Measurements from ENCODE around the gene UBE2U.

The UBE2U gene

GRCh38 chr1:64241069-64241468 lies 37.6 kb downstream of the UBE2U start:
- no peak overlapping the region for H3K27ac ChIP-seq
- H3K4me1 ChIP-seq (ENCODE audit: low read depth, poor library complexity, severe bottlenecking), result no peaks in the 10 kb centered on the region
- H2AFZ ChIP-seq (ENCODE audit: low read depth), result no peak overlapping the region
- H4K20me1 ChIP-seq (ENCODE audit: insufficient read depth), result no peaks in the 10 kb centered on the region
- H3K4me2 ChIP-seq, result no peak overlapping the region
- H3K9ac ChIP-seq, result no peak overlapping the region
- no peaks in the 10 kb centered on the region for H3K27me3 ChIP-seq (ENCODE audit: insufficient read depth, low read depth)
- TF ChIP-seq, protein P1, sequence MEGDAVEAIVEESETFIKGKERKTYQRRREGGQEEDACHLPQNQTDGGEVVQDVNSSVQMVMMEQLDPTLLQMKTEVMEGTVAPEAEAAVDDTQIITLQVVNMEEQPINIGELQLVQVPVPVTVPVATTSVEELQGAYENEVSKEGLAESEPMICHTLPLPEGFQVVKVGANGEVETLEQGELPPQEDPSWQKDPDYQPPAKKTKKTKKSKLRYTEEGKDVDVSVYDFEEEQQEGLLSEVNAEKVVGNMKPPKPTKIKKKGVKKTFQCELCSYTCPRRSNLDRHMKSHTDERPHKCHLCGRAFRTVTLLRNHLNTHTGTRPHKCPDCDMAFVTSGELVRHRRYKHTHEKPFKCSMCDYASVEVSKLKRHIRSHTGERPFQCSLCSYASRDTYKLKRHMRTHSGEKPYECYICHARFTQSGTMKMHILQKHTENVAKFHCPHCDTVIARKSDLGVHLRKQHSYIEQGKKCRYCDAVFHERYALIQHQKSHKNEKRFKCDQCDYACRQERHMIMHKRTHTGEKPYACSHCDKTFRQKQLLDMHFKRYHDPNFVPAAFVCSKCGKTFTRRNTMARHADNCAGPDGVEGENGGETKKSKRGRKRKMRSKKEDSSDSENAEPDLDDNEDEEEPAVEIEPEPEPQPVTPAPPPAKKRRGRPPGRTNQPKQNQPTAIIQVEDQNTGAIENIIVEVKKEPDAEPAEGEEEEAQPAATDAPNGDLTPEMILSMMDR (conservative IDR thresholded peaks at IDR 0.05; ENCODE audit: low read depth, low read length), result no peak
- H3K4me3 ChIP-seq (IDR thresholded peaks at IDR 0.05; ENCODE audit: insufficient read depth, low read depth, low read length), result no peak overlapping the region
- no peaks in the 10 kb centered on the region for H3K36me3 ChIP-seq (ENCODE audit: insufficient read depth)
- H3K79me2 ChIP-seq (ENCODE audit: insufficient read depth, low read depth), result no peaks in the 10 kb centered on the region

- Histone ChIP-seq H3K27me3 (ENCODE audit: insufficient read depth, low read depth) (no peaks in the 10 kb centered on the region), H3K4me1 (ENCODE audit: low read depth, poor library complexity, severe bottlenecking) (no peaks in the 10 kb centered on the region), H3K9ac (no peak overlapping the region), H3K4me3 (IDR thresholded peaks at IDR 0.05; ENCODE audit: insufficient read depth, low read depth, low read length) (no peak overlapping the region), H2AFZ (ENCODE audit: low read depth) (no peak overlapping the region), H3K79me2 (ENCODE audit: insufficient read depth, low read depth) (no peaks in the 10 kb centered on the region), H4K20me1 (ENCODE audit: insufficient read depth) (no peaks in the 10 kb centered on the region), H3K4me2 (no peak overlapping the region), H3K27ac (no peak overlapping the region), H3K36me3 (ENCODE audit: insufficient read depth) (no peaks in the 10 kb centered on the region)
- TF ChIP-seq, protein P1 (conservative IDR thresholded peaks at IDR 0.05; ENCODE audit: low read depth, low read length), result peak; percentile 75
Measured at GRCh38 chr1:64242895-64243756, 39.7 kb downstream of the UBE2U start.

DNA sequence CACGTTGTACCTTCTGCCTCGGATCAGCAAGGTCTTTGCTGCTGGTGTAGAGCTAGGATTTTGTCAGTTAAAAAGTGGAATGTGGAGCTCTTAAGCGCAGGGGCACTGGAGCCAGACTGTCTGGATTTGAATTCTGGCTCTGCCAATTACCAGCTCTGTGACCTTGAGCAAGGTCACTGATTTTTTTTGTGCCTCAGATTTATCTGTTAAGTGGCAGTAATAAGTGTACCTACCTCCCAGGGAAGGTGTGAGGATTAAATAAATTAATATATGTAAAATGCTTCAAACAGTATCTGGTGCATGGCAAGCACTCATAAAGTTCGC lies 40.3 kb downstream of the UBE2U start:
- Histone ChIP-seq H2AFZ (ENCODE audit: low read depth) (no peak overlapping the region), H3K9ac (no peak overlapping the region), H3K4me2 (no peak overlapping the region)

GRCh38 chr1:64245495-64245894 lies 42.1 kb downstream of the UBE2U start:
- Histone ChIP-seq H3K27ac (no peak overlapping the region), H3K36me3 (ENCODE audit: insufficient read depth) (no peaks in the 10 kb centered on the region), H3K79me2 (ENCODE audit: insufficient read depth, low read depth) (no peaks in the 10 kb centered on the region), H2AFZ (ENCODE audit: low read depth) (no peak overlapping the region), H4K20me1 (ENCODE audit: insufficient read depth) (no peaks in the 10 kb centered on the region), H3K4me2 (no peak overlapping the region), H3K27me3 (ENCODE audit: insufficient read depth, low read depth) (no peaks in the 10 kb centered on the region), H3K9ac (no peak overlapping the region), H3K4me1 (ENCODE audit: low read depth, poor library complexity, severe bottlenecking) (no peaks in the 10 kb centered on the region), H3K4me3 (IDR thresholded peaks at IDR 0.05; ENCODE audit: insufficient read depth, low read depth, low read length) (no peak overlapping the region)
- TF ChIP-seq, protein P1 (conservative IDR thresholded peaks at IDR 0.05; ENCODE audit: low read depth, low read length), result no peak

More for the DNA sequence above, 40.3 kb downstream of the UBE2U start:
- no peaks in the 10 kb centered on the region for H3K4me1 ChIP-seq (ENCODE audit: low read depth, poor library complexity, severe bottlenecking)
- no peak overlapping the region for H3K4me3 ChIP-seq (IDR thresholded peaks at IDR 0.05; ENCODE audit: insufficient read depth, low read depth, low read length)
- no peaks in the 10 kb centered on the region for H3K27me3 ChIP-seq (ENCODE audit: insufficient read depth, low read depth)
- H3K27ac ChIP-seq, result no peak overlapping the region
- no peaks in the 10 kb centered on the region for H3K36me3 ChIP-seq (ENCODE audit: insufficient read depth)
- no peaks in the 10 kb centered on the region for H3K79me2 ChIP-seq (ENCODE audit: insufficient read depth, low read depth)
- TF ChIP-seq, protein P1 (conservative IDR thresholded peaks at IDR 0.05; ENCODE audit: low read depth, low read length), result no peak
- H4K20me1 ChIP-seq (ENCODE audit: insufficient read depth), result no peaks in the 10 kb centered on the region

Measured in KMS-11 (cell line).